ENCODE measurements around the gene ENG. TPM values are rescaled to one million over a fixed set of nuclear protein-coding genes. Genes with fewer than 3 reads are reported as not detected.

ENG gene
- 0.13 and 2.4 TPM in 2 replicates for total RNA-seq

DNA sequence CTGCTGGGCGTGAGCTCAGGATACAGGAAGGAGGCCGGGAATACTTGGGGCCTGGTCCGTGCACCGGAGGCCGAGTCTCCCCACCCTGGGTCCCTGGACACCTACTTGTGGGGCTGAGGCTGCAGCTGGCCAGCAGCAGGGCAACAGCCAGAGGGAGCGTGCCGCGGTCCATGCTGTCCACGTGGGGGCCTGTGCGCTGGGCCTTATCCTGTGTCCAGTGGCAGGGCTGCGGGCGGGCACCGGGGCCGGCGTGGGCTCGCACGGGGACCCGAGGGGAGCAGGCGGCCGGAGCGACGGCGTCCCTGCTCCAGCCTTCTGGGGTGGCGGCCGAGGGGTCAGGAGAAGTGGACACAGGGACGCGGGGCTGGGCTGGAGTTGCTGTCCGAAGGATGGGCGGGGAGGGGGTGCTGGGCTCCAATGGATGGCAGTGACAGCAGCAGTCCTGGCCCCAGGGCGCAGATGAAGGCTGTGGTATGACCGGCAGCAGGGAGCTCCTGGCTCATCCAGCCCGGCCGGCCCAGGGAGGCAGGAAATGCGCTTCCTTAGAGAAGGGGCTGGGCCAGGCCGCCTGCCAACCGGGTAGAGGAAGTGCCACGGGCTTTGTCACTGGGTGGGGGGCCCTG lies at the start of gene ENG:
Gene ENG, minus strand, starts transcription at position 475 of the 623 bp plus-strand sequence. Its CDS starts 303 bp downstream, at position 172.
- TF ChIP-seq, protein P1, sequence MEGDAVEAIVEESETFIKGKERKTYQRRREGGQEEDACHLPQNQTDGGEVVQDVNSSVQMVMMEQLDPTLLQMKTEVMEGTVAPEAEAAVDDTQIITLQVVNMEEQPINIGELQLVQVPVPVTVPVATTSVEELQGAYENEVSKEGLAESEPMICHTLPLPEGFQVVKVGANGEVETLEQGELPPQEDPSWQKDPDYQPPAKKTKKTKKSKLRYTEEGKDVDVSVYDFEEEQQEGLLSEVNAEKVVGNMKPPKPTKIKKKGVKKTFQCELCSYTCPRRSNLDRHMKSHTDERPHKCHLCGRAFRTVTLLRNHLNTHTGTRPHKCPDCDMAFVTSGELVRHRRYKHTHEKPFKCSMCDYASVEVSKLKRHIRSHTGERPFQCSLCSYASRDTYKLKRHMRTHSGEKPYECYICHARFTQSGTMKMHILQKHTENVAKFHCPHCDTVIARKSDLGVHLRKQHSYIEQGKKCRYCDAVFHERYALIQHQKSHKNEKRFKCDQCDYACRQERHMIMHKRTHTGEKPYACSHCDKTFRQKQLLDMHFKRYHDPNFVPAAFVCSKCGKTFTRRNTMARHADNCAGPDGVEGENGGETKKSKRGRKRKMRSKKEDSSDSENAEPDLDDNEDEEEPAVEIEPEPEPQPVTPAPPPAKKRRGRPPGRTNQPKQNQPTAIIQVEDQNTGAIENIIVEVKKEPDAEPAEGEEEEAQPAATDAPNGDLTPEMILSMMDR (IDR thresholded peaks at IDR 0.05; ENCODE audit: insufficient read depth, low read length, severe bottlenecking) = no peak
- H3K4me3 ChIP-seq (ENCODE audit: low read depth, low read length) = peak within 1 kb of the TSS; percentile 26
- H3K27me3 ChIP-seq (ENCODE audit: control insufficient read depth, insufficient read depth, low read length) = no peaks in the 10 kb centered on the region
- H3K36me3 ChIP-seq (ENCODE audit: control insufficient read depth, insufficient read depth, low read length) = no peaks in the 10 kb centered on the region
- peak; percentile 10 for DNase-seq (ENCODE audit: low read depth)
- FAIRE-seq = no peak

DNA sequence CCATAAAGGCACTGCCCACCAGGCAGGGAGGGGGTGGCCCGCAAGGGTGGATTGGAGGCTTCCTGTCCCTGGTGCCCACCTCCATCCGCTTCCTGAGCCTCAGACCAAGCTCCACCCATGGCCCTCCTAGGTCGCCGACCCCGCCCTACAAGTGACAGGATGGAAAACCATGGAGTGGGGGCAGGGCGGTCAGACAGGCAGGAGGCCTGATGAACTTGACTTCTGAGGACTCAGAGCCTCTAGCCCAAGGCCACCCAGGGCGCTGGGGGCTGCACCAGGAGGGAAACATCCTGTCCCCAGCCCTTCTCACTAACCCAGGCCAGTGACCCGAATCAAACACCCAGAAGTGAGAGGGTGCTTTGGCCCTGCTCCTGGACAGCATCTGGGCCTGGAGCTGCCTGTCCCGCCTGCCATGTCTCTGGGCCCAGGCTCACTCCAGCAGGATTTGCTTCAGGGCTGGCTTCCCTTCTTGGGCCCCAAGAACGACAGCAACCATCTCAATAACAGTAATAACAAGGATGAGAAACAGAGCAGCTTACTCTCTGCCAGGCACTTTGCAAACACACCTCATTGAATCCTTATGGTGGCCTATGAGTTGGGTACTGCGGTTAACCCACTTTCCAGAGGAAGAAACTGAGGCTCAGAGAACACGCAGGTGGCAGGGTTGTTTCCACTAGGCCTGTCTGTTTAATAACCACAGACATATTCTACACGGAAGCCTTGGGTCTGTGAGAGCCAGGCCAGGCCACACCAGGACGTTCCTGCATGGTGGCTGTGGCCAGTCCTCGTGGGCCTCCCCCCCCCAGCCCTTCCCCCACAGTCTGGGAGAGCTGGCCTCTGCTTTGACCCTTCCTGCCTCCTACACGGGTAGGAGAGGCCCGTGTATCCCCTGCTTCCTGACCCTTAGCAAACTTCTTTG lies 49.4 kb upstream of the ENG start:
- FAIRE-seq (no peak), DNase-seq (ENCODE audit: low read depth) (no peak)
- Histone ChIP-seq H3K36me3 (ENCODE audit: control insufficient read depth, insufficient read depth, low read length) (peaks cover 7% of the 10 kb centered on the region), H3K4me3 (ENCODE audit: low read depth, low read length) (no peak overlapping the region), H3K27me3 (ENCODE audit: control insufficient read depth, insufficient read depth, low read length) (no peaks in the 10 kb centered on the region)
- TF ChIP-seq, protein P1 (IDR thresholded peaks at IDR 0.05; ENCODE audit: insufficient read depth, low read length, severe bottlenecking) = no peak

DNA sequence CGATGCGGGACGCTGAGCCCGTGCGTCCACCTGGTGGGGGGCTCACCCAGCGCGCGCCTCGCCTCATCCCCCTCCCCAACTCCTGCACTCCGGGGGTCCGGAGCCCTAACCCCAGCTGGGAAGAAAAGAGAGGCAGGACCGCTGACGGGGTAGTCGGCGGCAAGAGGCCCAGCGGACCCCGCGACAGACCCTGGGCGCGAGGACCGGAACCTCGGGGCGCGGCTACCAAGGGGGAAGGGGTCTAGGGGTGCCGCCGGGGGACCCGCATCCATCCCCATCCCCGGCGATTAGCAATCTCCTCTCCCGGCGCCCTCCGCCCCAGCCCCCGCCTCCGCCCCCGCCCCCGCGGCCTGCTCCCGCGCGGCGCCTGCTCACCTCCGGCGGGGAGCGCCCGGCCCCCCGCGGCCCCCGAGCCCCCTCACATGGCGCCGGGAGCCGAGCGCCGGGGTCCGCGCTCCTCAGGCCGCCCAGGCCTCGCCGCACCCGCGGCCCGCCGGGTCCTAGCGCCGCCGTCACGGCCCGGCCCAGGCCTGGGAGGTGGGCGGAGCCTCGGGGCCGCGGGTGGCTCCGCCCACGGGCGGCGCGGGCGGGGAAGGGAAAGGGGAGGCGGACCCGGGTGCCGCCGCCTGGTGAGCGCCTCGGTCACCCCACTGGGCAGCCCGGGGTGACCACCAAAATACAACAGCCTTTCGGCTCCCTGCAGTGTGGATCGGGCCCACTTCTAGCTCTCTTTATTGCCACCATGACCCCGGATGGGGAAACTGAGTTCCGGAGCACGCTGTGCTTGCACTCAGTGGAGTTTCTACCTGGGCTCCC lies 44.9 kb upstream of the ENG start, which contains the start of gene ST6GALNAC6:
Gene ST6GALNAC6, minus strand, starts transcription at position 476 of the 816 bp plus-strand sequence. CDS start 1,622 bp downstream, outside the sequence.
- Histone ChIP-seq H3K27me3 (ENCODE audit: control insufficient read depth, insufficient read depth, low read length) (no peaks in the 10 kb centered on the region), H3K4me3 (ENCODE audit: low read depth, low read length) (peak within 1 kb of the TSS; percentile 90), H3K36me3 (ENCODE audit: control insufficient read depth, insufficient read depth, low read length) (peaks cover 17% of the 10 kb centered on the region)
- DNase-seq (ENCODE audit: low read depth) = no peak
- FAIRE-seq = no peak
- TF ChIP-seq, protein P1 (IDR thresholded peaks at IDR 0.05; ENCODE audit: insufficient read depth, low read length, severe bottlenecking) = peak; percentile 2

DNA sequence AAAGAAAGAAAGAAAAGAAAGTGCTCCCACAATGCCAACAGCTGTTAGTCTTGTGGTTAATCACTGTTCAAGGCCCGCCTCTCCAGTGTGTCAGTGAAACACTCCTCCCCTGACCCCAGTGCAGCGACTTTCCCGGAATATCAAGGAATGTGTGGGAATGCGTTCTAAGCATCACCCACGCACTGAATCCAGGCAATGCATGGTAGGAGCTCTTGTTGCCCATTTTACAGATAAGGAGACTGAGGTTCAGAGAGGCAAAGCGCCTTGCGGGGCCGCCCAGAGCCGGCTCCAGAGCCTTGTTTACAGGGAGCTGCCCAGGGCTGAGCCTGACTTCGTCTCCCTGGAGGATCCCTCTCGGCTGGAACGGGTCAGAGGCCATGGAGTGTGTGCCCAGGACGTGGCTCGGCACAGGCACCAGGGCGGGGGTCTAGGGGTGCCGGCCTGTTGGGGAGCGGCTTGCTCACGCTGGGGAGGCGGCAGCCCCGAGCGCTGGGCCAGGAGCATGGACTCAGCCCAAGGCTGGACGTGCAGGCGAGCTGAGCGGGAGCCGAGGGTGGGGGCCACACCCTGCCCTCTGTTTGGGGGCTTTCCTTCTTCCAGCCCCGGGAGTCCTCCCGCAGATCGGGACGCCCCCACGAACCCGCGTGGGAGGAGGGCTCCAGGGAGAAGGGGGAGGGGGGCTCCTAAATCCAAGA lies 44.1 kb upstream of the ENG start:
- Histone ChIP-seq H3K36me3 (ENCODE audit: control insufficient read depth, insufficient read depth, low read length) (peaks cover 20% of the 10 kb centered on the region), H3K4me3 (ENCODE audit: low read depth, low read length) (peak overlapping the region; percentile 90), H3K27me3 (ENCODE audit: control insufficient read depth, insufficient read depth, low read length) (no peaks in the 10 kb centered on the region)
- FAIRE-seq (no peak), DNase-seq (ENCODE audit: low read depth) (peak; percentile 46)
- TF ChIP-seq, protein P1 (IDR thresholded peaks at IDR 0.05; ENCODE audit: insufficient read depth, low read length, severe bottlenecking) = no peak

DNA sequence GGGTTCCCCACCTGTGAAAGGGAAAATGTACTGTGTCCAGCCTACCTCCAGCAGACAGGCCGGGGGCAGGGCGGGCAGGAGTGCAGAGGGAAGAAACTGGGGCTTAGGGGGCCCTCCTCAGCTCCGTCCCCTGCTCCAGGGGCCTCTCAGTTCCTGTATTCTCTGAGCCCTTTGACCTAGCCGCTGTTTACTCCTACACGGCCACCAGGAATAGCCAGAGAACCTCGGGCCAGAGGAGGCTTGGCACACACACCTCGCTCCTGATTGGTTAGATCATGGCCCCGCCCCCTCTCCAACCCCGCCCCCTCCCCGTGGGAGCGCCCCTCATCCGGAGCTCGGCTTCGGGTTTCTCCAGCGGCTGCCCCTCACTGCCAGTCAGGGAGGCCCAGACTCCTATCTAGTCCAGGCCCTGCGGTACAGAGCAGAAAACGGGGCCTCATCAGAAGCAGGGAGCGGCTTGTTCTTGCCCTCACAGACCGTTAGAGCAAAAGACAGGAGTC lies 42.8 kb upstream of the ENG start:
- FAIRE-seq = no peak
- Histone ChIP-seq H3K4me3 (ENCODE audit: low read depth, low read length) (no peak overlapping the region), H3K27me3 (ENCODE audit: control insufficient read depth, insufficient read depth, low read length) (no peaks in the 10 kb centered on the region), H3K36me3 (ENCODE audit: control insufficient read depth, insufficient read depth, low read length) (peaks cover 28% of the 10 kb centered on the region)
- TF ChIP-seq, protein P1 (IDR thresholded peaks at IDR 0.05; ENCODE audit: insufficient read depth, low read length, severe bottlenecking) = no peak
- DNase-seq (ENCODE audit: low read depth) = no peak

All from bronchial epithelial cell (primary cell).